Urinary bladder (tissue), 4 donors: Measurements from ENCODE around the gene IL31. TPM values are rescaled to one million over a fixed set of nuclear protein-coding genes. Genes with fewer than 3 reads are reported as not detected.

Experiments
- DNase-seq: peaks from one replicate; pipeline ENCODE4 v3.0.0-alpha.2; 2015; ENCODE audit errors: extremely low spot score
- H3K27ac ChIP-seq: one replicate; pipeline ENCODE4 v1.5.1; 2013; ENCODE audit warnings: low read depth, mild to moderate bottlenecking, moderate library complexity
- H3K36me3 ChIP-seq: one replicate; pipeline ENCODE4 v1.6.1; 2013; ENCODE audit warnings: mild to moderate bottlenecking, moderate library complexity; ENCODE audit not compliant: insufficient read depth
- H3K4me1 ChIP-seq: one replicate; pipeline ENCODE4 v1.6.1; 2013; ENCODE audit warnings: mild to moderate bottlenecking, moderate library complexity; ENCODE audit not compliant: insufficient read depth
- H3K4me3 ChIP-seq: one replicate; pipeline ENCODE4 v1.5.1; 2013; ENCODE audit warnings: low read depth, low read length
- WGBS: extraction: QIAGEN DNeasy Blood & Tissue Kit; methylation state at CpG from one replicate; pipeline ENCODE4 v1.1.7; 2013; 5-methylcytosine and 5-hydroxymethylcytosine counted together
- polyA plus RNA-seq: library from polyadenylated mRNA; stranded (reverse); fragments of 200-250 nt; gene quantifications from one replicate; pipeline ENCODE4 v1.2.3, GENCODE V29; 2013
- total RNA-seq: library from RNA; depleted of rRNA; stranded (reverse); fragments of >200 nt; gene quantifications from one replicate; pipeline ENCODE4 v1.2.3, GENCODE V29; 2014
- donor health status: healthy with polysubstance abuse.
- donor health status: healthy.

IL31 gene
- total and polyA plus RNA-seq, 2 donors, result not detected

GRCh38 chr12:122202017-122202416 is 28.0 kb upstream of the IL31 start:
- H3K4me3 ChIP-seq, result no peak overlapping the region
- no peaks in the 10 kb centered on the region for H3K4me1 ChIP-seq
- H3K36me3 ChIP-seq, result no peaks in the 10 kb centered on the region
- no peak for DNase-seq
- WGBS, result 94% methylated on average over 6 of the region's 6 CpGs
- no peak overlapping the region for H3K27ac ChIP-seq

DNA sequence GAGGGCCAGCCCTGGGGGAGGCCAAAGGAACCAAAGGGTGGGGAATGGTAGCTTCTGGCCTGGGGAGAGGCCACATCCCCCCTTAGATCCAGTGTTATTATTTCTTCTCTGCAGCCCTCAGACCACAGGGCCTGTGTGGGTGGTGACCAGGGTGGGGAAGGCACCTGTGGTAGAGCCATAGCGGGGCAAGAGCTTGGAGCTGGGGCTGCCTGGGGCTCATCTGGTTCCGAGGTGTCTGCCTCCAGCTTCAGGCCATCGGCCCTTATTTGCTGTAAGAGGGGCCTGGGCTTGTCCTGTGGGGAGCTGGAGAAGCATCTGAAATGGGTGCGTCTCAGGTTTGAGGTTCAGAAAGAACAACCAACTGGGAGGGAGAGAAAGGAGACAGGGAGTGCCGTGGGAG is 27.4 kb upstream of the IL31 start:
- no peak overlapping the region for H3K4me3 ChIP-seq
- no peaks in the 10 kb centered on the region for H3K4me1 ChIP-seq
- no peak overlapping the region for H3K27ac ChIP-seq
- WGBS, result 94% methylated on average over 5 of the region's 5 CpGs
- H3K36me3 ChIP-seq, result no peaks in the 10 kb centered on the region
- no peak for DNase-seq

DNA sequence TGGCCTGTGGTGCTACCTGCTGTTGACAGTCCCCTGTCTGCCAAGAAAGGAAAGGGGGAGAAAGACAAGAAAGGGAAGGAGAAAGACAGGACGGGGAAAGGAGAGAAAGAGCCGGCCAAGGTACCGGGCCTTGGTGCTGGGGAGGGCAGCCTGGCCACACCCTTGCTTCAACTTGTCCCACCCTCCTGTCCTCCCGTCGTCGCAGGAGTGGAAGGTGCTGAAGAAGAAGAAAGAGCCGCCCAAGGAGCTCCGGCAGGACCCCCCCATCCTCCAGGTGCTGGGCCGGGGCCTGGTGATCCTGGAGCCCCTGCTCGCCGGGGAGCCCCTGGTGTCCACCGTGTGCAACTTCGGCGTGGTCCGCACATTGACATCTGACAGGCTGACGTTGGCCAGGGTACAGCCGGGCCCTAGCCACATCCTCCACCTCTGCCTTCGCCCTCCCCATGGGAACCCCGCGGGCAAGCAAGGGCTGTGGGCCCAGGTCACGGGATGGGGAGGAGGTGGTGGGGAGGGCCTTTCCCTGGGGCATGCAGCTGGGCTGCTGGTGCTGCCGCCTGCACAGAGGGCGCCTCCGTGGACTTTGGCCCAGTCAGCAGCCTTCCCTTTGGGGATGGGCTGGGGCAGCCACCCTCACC is 26.6 kb upstream of the IL31 start:
- no peak overlapping the region for H3K4me3 ChIP-seq
- H3K27ac ChIP-seq, result no peak overlapping the region
- WGBS, result 71% methylated on average over 24 of the region's 24 CpGs
- H3K36me3 ChIP-seq, result no peaks in the 10 kb centered on the region
- DNase-seq, result no peak
- no peaks in the 10 kb centered on the region for H3K4me1 ChIP-seq

GRCh38 chr12:122199484-122200355 is 25.7 kb upstream of the IL31 start:
- Histone ChIP-seq H3K27ac (no peak overlapping the region), H3K36me3 (no peaks in the 10 kb centered on the region), H3K4me3 (no peak overlapping the region), H3K4me1 (no peaks in the 10 kb centered on the region)
- 87% methylated on average over 29 of the region's 29 CpGs for WGBS
- no peak for DNase-seq

DNA sequence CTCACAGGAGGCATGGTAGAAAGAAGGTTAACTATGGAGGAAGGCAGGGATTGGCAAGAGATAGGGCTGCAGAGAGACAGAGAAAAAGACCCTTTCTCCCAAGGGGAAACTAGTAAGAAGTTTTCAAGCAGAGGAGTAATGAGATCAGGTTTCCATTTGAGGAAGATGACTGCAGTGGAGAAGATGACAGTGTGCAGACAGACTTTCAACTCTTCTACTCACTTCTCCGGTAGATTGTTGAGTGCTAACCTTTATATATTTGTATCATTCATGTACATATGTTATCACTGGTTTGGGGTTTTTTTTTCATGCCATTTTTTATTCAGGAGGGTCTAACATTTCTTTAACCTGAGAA is 23.6 kb upstream of the IL31 start:
- WGBS, result 42% methylated on average over 1 of the region's 1 CpG
- Histone ChIP-seq H3K4me3 (no peak overlapping the region), H3K27ac (no peak overlapping the region), H3K36me3 (no peaks in the 10 kb centered on the region), H3K4me1 (no peaks in the 10 kb centered on the region)
- no peak for DNase-seq

DNA sequence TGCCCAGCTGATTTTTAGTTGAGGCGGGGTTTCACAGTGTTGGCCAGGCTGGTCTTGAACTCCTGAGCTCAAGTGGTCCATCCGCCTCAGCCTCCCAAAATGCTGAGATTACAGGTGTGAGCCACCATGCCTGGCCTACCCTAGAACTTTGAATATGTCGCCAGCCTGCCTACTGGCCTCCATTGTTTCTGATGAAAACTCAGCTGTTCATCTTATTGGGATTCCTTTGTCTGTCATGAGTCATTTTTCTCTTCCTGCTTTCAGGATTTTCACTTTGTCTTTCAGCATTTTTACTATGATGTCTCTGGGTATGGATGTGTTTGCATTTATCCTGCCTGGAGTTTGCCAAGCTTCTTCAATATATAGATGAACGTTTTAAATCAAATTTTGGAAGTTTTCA is 21.4 kb upstream of the IL31 start:
- H3K4me1 ChIP-seq, result no peaks in the 10 kb centered on the region
- 90% methylated on average over 4 of the region's 4 CpGs for WGBS
- no peak overlapping the region for H3K4me3 ChIP-seq
- H3K36me3 ChIP-seq, result no peaks in the 10 kb centered on the region
- H3K27ac ChIP-seq, result no peak overlapping the region
- DNase-seq, result no peak

GRCh38 chr12:122194804-122195203 is 20.8 kb upstream of the IL31 start:
- no peak overlapping the region for H3K4me3 ChIP-seq
- DNase-seq, result no peak
- H3K27ac ChIP-seq, result no peak overlapping the region
- H3K36me3 ChIP-seq, result no peaks in the 10 kb centered on the region
- 74% methylated on average over 1 of the region's 1 CpG for WGBS
- no peaks in the 10 kb centered on the region for H3K4me1 ChIP-seq

DNA sequence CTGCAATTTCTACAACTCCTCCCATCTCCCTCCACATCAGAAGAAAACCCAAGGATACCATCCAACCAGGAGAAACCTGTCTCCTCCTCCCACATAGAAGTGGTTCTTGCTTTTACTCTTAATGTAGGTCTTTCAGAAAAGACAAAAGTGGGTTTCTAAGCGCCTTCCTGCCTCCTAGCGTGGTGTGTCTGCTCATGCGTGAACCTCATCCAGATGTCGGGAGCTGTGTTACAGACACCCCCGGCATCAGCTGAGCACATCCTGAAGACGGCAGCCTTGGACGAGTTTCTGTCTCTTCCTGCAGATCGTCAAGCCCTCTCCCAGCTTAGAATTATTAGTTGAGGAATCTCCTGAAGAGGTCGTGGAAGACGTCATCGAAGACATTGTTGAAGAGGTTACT is 18.4 kb upstream of the IL31 start:
- H3K36me3 ChIP-seq, result no peaks in the 10 kb centered on the region
- H3K4me3 ChIP-seq, result no peak overlapping the region
- WGBS, result 77% methylated on average over 11 of the region's 11 CpGs
- H3K27ac ChIP-seq, result no peak overlapping the region
- no peaks in the 10 kb centered on the region for H3K4me1 ChIP-seq
- no peak for DNase-seq

DNA sequence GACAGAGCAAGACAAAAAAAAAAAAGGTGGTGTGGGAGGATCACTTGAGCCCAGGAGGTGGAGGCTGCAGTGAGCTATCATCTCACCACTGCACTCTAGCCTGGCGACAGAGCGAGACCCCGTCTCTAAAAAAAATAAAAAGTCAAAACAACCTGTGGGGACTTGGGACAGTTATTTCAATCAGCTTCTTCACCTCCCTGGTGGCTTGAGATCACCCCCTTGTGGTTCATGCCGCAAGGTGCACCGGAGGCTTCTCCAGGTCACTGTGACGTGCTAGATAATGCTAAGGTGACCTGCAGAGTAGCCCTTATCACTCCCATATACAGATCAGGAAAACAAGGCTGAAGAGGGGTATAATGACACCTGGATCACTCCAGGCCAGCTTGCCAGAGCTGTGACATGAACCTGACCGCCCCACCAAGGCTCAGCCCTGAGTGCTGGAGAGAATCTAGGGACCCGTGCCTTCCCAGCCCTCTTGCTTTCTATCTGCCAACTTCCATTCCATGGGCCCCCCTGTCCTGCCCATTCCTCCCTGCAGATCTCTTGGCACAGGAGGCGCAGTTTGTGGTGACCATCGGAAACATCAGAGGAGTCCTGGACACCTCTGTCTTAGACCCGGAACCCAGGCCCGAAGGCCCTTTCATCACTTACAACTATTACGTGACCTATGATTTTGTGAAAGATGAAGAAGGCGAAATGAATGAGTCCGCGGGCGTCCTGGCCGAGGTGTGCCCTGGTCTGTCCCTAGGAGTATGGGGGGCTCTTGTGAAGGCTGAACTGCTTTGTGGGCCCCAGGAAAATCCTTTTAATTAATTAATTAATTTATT is 17.0 kb upstream of the IL31 start:
- DNase-seq, result no peak
- no peak overlapping the region for H3K27ac ChIP-seq
- no peaks in the 10 kb centered on the region for H3K36me3 ChIP-seq
- H3K4me3 ChIP-seq, result no peak overlapping the region
- whole genome bisulfite sequencing, result 67% methylated on average over 18 of the region's 18 CpGs
- H3K4me1 ChIP-seq, result no peaks in the 10 kb centered on the region

DNA sequence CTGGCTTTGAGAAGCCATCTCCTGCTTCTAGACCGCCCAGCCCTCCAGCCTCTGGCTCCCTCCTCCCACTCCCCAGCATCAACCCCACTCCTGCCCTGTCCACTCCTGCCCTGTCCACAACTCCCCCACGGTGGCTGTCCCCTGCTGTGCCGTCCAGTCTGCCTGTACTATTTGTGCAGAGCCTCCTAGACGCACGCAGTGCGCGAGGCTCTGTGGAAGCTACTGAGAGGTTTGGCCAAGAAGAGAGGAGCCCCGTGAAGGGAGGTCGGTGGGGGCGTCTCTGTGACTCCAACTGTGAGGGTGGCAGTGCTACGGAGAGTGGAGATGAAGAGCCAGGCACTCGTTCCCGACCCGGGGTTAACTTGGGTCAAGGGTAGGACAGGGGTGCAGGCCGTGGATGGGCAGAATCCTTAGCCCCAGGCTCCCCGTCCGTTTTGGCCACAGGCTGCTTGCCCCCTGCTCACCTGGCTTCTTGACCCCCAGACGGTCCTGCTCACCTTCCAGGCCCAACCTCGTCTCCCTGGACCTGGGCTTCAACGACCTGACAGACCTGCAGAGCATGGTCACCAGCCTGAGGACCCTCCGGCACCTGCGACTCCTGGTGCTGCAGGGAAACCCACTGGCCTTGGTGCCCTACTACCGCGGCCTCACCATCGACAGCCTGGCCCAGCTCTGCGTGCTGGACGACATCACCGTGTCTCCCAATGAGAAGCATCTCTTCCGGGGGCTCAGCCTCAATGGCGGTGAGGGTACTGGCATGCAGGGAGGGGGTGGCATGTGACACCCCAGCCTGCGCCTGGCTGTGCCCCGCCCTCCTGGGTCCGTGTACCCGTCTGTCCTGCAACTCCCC is 15.8 kb upstream of the IL31 start:
- H3K4me1 ChIP-seq, result no peaks in the 10 kb centered on the region
- H3K36me3 ChIP-seq, result no peaks in the 10 kb centered on the region
- WGBS, result 90% methylated on average over 34 of the region's 34 CpGs

GRCh38 chr12:122187466-122187865 is 13.4 kb upstream of the IL31 start:
- H3K4me3 ChIP-seq, result no peak overlapping the region
- no peaks in the 10 kb centered on the region for H3K36me3 ChIP-seq
- 55% methylated on average over 12 of the region's 12 CpGs for WGBS
- DNase-seq, result no peak
- no peaks in the 10 kb centered on the region for H3K4me1 ChIP-seq
- no peak overlapping the region for H3K27ac ChIP-seq

More for the DNA sequence above, 15.8 kb upstream of the IL31 start:
- no peak for DNase-seq
- Histone ChIP-seq H3K27ac (no peak overlapping the region), H3K4me3 (no peak overlapping the region)

GRCh38 chr12:122185494-122186082 is 11.6 kb upstream of the IL31 start:
- Histone ChIP-seq H3K4me3 (no peak overlapping the region), H3K36me3 (no peaks in the 10 kb centered on the region), H3K27ac (no peak overlapping the region), H3K4me1 (no peaks in the 10 kb centered on the region)
- DNase-seq, result no peak
- 91% methylated on average over 10 of the region's 10 CpGs for WGBS

DNA sequence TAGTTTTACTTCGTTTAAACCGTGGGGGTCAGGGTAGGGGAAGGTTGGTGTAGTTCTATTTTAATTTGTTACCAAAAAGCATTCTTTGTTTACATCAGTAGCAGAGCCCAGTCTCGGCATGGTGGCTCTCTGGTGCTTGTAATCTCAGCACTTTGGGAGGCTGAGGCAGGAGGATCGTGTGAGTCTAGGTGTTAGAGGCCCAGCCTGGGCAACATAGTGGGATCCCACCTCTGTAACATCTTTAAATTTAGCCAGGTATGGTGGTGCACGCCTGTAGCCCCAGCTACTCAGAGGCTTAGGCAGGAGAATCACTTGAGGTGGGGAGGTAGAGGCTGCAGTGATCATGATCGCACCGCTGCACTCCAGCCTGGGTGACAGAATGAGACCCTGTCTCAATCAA is 11.1 kb upstream of the IL31 start:
- no peak overlapping the region for H3K27ac ChIP-seq
- 95% methylated on average over 7 of the region's 7 CpGs for WGBS
- no peaks in the 10 kb centered on the region for H3K4me1 ChIP-seq
- H3K4me3 ChIP-seq, result no peak overlapping the region
- DNase-seq, result no peak
- no peaks in the 10 kb centered on the region for H3K36me3 ChIP-seq
